Measurements from ENCODE around the gene BLOC1S6. TPM values are rescaled to one million over a fixed set of nuclear protein-coding genes. Genes with fewer than 3 reads are reported as not detected.
A peak's percentile ranks its signal among the peaks of the same experiment; 100 is the strongest.

Gene BLOC1S6
- 10 to 100 TPM; 50.9 to 56.7 TPM for total RNA-seq
- polyA plus RNA-seq, result 50.0 TPM

- Histone ChIP-seq H3K27me3 (ENCODE audit: insufficient read depth, low read length, poor library complexity, severe bottlenecking) (no peaks in the 10 kb centered on the region), H3K36me3 (ENCODE audit: insufficient read depth, low read length) (no peaks in the 10 kb centered on the region), H3K9me3 (ENCODE audit: low read length) (no peaks in the 10 kb centered on the region), H3K4me1 (ENCODE audit: insufficient read depth, low read length) (peaks cover 34% of the 10 kb centered on the region), H3K4me3 (ENCODE audit: low read length) (peak within 1 kb of the TSS; percentile 95), H3K27ac (ENCODE audit: low read depth, low read length) (peak within 1 kb of the TSS; percentile 99)
- Mint-ChIP-seq H3K27me3 (no peaks in the 10 kb centered on the region), H3K36me3 (peaks cover 0 to 23% (median 1%) of the 10 kb centered on the region in 3 donors), H3K4me1 (peaks cover 36 to 56% (median 53%) of the 10 kb centered on the region in 3 donors), H3K27ac (peak within 1 kb of the TSS; percentile 97 to 100 (median 100)), H3K4me3 (peak within 1 kb of the TSS; percentile 97 to 100 (median 99)), H3K9me3 (no peaks in the 10 kb centered on the region)
- ChIA-PET CTCF (interaction anchor here (0.7 to 5.1 kb wide), 9 partner anchors 26 to 185 kb away, joined by 3 to 27 read pairs (median 4); a partner anchor contains a TSS), POLR2A (interaction anchor here (0.6 to 4.5 kb wide), 7 partner anchors 9 to 387 kb away, joined by 3 to 28 read pairs (median 9); partner anchors contain the start of gene SQOR)
- DNase-seq, result peak; percentile 82 to 92 (median 88)
Measured at GRCh38 chr15:45587095-45587862, at the start of gene BLOC1S6. Gene BLOC1S6 (plus strand): TSS chr15:45587379. CDS start chr15:45587444, 65 bp downstream.

GRCh38 chr15:45539680-45540079 lies 47.5 kb upstream of the BLOC1S6 start:
- Mint-ChIP-seq H3K27me3 (peaks cover 0 to 2% of the 10 kb centered on the region in 2 donors), H3K36me3 (no peaks in the 10 kb centered on the region), H3K9me3 (no peaks in the 10 kb centered on the region), H3K27ac (no peak overlapping the region), H3K4me3 (no peak overlapping the region), H3K4me1 (no peaks in the 10 kb centered on the region)
- Histone ChIP-seq H3K4me3 (ENCODE audit: low read length) (no peak overlapping the region), H3K9me3 (ENCODE audit: low read length) (no peaks in the 10 kb centered on the region), H3K27ac (ENCODE audit: low read depth, low read length) (no peak overlapping the region), H3K27me3 (ENCODE audit: insufficient read depth, low read length, poor library complexity, severe bottlenecking) (no peaks in the 10 kb centered on the region), H3K36me3 (ENCODE audit: insufficient read depth, low read length) (no peaks in the 10 kb centered on the region), H3K4me1 (ENCODE audit: insufficient read depth, low read length) (no peaks in the 10 kb centered on the region)
- no peak for DNase-seq
- CTCF ChIA-PET, result no interaction called here
- POLR2A ChIA-PET, result no interaction called here

GRCh38 chr15:45540531-45540930 lies 46.6 kb upstream of the BLOC1S6 start:
- peaks cover 0 to 2% of the 10 kb centered on the region in 2 donors for H3K27me3 Mint-ChIP-seq
- DNase-seq, result no peak
- H3K4me3 Mint-ChIP-seq, result no peak overlapping the region
- ChIA-PET POLR2A (no interaction called here), CTCF (no interaction called here)
- no peaks in the 10 kb centered on the region for H3K36me3 Mint-ChIP-seq
- Histone ChIP-seq H3K4me3 (ENCODE audit: low read length) (no peak overlapping the region), H3K4me1 (ENCODE audit: insufficient read depth, low read length) (no peaks in the 10 kb centered on the region), H3K9me3 (ENCODE audit: low read length) (no peaks in the 10 kb centered on the region), H3K36me3 (ENCODE audit: insufficient read depth, low read length) (no peaks in the 10 kb centered on the region), H3K27ac (ENCODE audit: low read depth, low read length) (no peak overlapping the region), H3K27me3 (ENCODE audit: insufficient read depth, low read length, poor library complexity, severe bottlenecking) (no peaks in the 10 kb centered on the region)
- no peak overlapping the region for H3K27ac Mint-ChIP-seq
- H3K9me3 Mint-ChIP-seq, result no peaks in the 10 kb centered on the region
- H3K4me1 Mint-ChIP-seq, result no peaks in the 10 kb centered on the region

- H3K9me3 Mint-ChIP-seq, result no peaks in the 10 kb centered on the region
Measured at GRCh38 chr15:45543051-45543450, 44.1 kb upstream of the BLOC1S6 start.

GRCh38 chr15:45544266-45545023 lies 42.7 kb upstream of the BLOC1S6 start:
- Mint-ChIP-seq H3K4me3 (no peak overlapping the region), H3K36me3 (no peaks in the 10 kb centered on the region)
- POLR2A ChIA-PET, result no interaction called here

More at GRCh38 chr15:45543051-45543450, 44.1 kb upstream of the BLOC1S6 start:
- Mint-ChIP-seq H3K4me1 (no peaks in the 10 kb centered on the region), H3K4me3 (no peak overlapping the region), H3K36me3 (no peaks in the 10 kb centered on the region), H3K27me3 (peaks cover 5 to 11% of the 10 kb centered on the region in 2 donors), H3K27ac (no peak overlapping the region)
- Histone ChIP-seq H3K36me3 (ENCODE audit: insufficient read depth, low read length) (no peaks in the 10 kb centered on the region), H3K27me3 (ENCODE audit: insufficient read depth, low read length, poor library complexity, severe bottlenecking) (no peaks in the 10 kb centered on the region), H3K9me3 (ENCODE audit: low read length) (no peaks in the 10 kb centered on the region), H3K27ac (ENCODE audit: low read depth, low read length) (no peak overlapping the region), H3K4me1 (ENCODE audit: insufficient read depth, low read length) (no peaks in the 10 kb centered on the region), H3K4me3 (ENCODE audit: low read length) (no peak overlapping the region)
- ChIA-PET POLR2A (no interaction called here), CTCF (no interaction called here)
- no peak for DNase-seq

GRCh38 chr15:45546789-45547188 lies 40.4 kb upstream of the BLOC1S6 start:
- no peaks in the 10 kb centered on the region for H3K36me3 Mint-ChIP-seq
- Histone ChIP-seq H3K36me3 (ENCODE audit: insufficient read depth, low read length) (no peaks in the 10 kb centered on the region), H3K9me3 (ENCODE audit: low read length) (no peaks in the 10 kb centered on the region), H3K27ac (ENCODE audit: low read depth, low read length) (no peak overlapping the region), H3K4me3 (ENCODE audit: low read length) (no peak overlapping the region), H3K4me1 (ENCODE audit: insufficient read depth, low read length) (no peaks in the 10 kb centered on the region), H3K27me3 (ENCODE audit: insufficient read depth, low read length, poor library complexity, severe bottlenecking) (no peaks in the 10 kb centered on the region)
- H3K27me3 Mint-ChIP-seq, result peaks cover 5 to 24% of the 10 kb centered on the region in 2 donors
- DNase-seq, result no peak
- CTCF ChIA-PET, result no interaction called here
- POLR2A ChIA-PET, result no interaction called here
- no peaks in the 10 kb centered on the region for H3K9me3 Mint-ChIP-seq
- H3K4me1 Mint-ChIP-seq, result no peaks in the 10 kb centered on the region
- no peak overlapping the region for H3K4me3 Mint-ChIP-seq
- no peak overlapping the region for H3K27ac Mint-ChIP-seq

More at GRCh38 chr15:45544266-45545023, 42.7 kb upstream of the BLOC1S6 start:
- DNase-seq, result no peak
- Histone ChIP-seq H3K27ac (ENCODE audit: low read depth, low read length) (no peak overlapping the region), H3K27me3 (ENCODE audit: insufficient read depth, low read length, poor library complexity, severe bottlenecking) (no peaks in the 10 kb centered on the region), H3K9me3 (ENCODE audit: low read length) (no peaks in the 10 kb centered on the region), H3K4me1 (ENCODE audit: insufficient read depth, low read length) (no peaks in the 10 kb centered on the region), H3K4me3 (ENCODE audit: low read length) (no peak overlapping the region), H3K36me3 (ENCODE audit: insufficient read depth, low read length) (no peaks in the 10 kb centered on the region)
- H3K27me3 Mint-ChIP-seq, result peaks cover 5 to 18% of the 10 kb centered on the region in 2 donors
- H3K4me1 Mint-ChIP-seq, result no peaks in the 10 kb centered on the region
- H3K9me3 Mint-ChIP-seq, result no peaks in the 10 kb centered on the region
- CTCF ChIA-PET, result no interaction called here
- no peak overlapping the region for H3K27ac Mint-ChIP-seq

- Mint-ChIP-seq H3K9me3 (no peaks in the 10 kb centered on the region), H3K27ac (no peak overlapping the region), H3K4me3 (no peak overlapping the region), H3K27me3 (peaks cover 7 to 36% of the 10 kb centered on the region in 2 donors), H3K36me3 (no peaks in the 10 kb centered on the region), H3K4me1 (no peaks in the 10 kb centered on the region)
- H3K4me1 ChIP-seq (ENCODE audit: insufficient read depth, low read length), result no peaks in the 10 kb centered on the region
- no peaks in the 10 kb centered on the region for H3K36me3 ChIP-seq (ENCODE audit: insufficient read depth, low read length)
- DNase-seq, result no peak
- H3K27ac ChIP-seq (ENCODE audit: low read depth, low read length), result peak overlapping the region; percentile 9
- ChIA-PET POLR2A (no interaction called here), CTCF (no interaction called here)
- H3K9me3 ChIP-seq (ENCODE audit: low read length), result no peaks in the 10 kb centered on the region
- no peak overlapping the region for H3K4me3 ChIP-seq (ENCODE audit: low read length)
- no peaks in the 10 kb centered on the region for H3K27me3 ChIP-seq (ENCODE audit: insufficient read depth, low read length, poor library complexity, severe bottlenecking)
Measured at GRCh38 chr15:45548753-45549520, 38.2 kb upstream of the BLOC1S6 start.
